Body of pancreas (tissue), 4 donors: ENCODE measurements around the gene SLC6A3. TPM values are rescaled to one million over a fixed set of nuclear protein-coding genes. Genes with fewer than 3 reads are reported as not detected.
"Not testable (repeated sequence)": the region's sequence is repeated elsewhere in the genome, so short reads cannot be mapped to it uniquely, and the experiment has no call there.

Source experiments
- ATAC-seq: fragments of 150-250 bp; one replicate; pipeline ENCODE4 v1.9.1; 2016
- DNase-seq, 4 donors: peaks; one replicate each; pipeline ENCODE4 v3.0.0-alpha.2; 2019
- H3K27ac ChIP-seq, 4 donors: fragments of 200-600 bp; sonication (generic); 1 replicate in 3 of 4; 2 replicates in 1 of 4; pipeline versions ENCODE4 v1.5.1 to v1.6.1; 2016 to 2019; ENCODE audit warnings: mild to moderate bottlenecking in 1 of 4, mixed read lengths in 1 of 4, moderate library complexity in 1 of 4
- H3K27me3 ChIP-seq, 2 donors: fragments of 200-600 bp; sonication (generic); one replicate each; pipeline ENCODE4 v1.6.0; 2016; ENCODE audit warnings: mild to moderate bottlenecking in 1 of 2
- H3K36me3 ChIP-seq, 2 donors: fragments of 200-600 bp; sonication (generic); replicated peaks in 1 of 2; 2 replicates each; pipeline ENCODE4 v1.5.1; 2016; ENCODE audit warnings: low read depth in 2 of 2; ENCODE audit not compliant: insufficient read depth in 1 of 2
- H3K4me1 ChIP-seq: fragments of 200-600 bp; sonication (generic); one replicate; pipeline ENCODE4 v1.6.0; 2016
- H3K4me3 ChIP-seq, 2 donors: fragments of 200-600 bp; sonication (generic); 1 replicate in 1 of 2; 2 replicates in 1 of 2; pipeline ENCODE4 v1.5.1; 2016 to 2019
- H3K9me3 ChIP-seq, 3 donors: fragments of 200-600 bp; sonication (generic); 1 replicate in 2 of 3; 2 replicates in 1 of 3; pipeline ENCODE4 v1.5.1; 2016
- CTCF ChIP-seq, 7 experiments: fragments of 450-650 bp in 4 of 7; fragments of 200-600 bp in 3 of 7; sonication (generic) in 3 of 7; IDR thresholded peaks; one replicate each; pipeline ENCODE4 v1.5.1; 2016 to 2019; ENCODE audit warnings: antibody characterized with exemption in 7 of 7
- POLR2A ChIP-seq, 3 donors: fragments of 450-650 bp; IDR thresholded peaks; one replicate each; pipeline ENCODE4 v1.6.1; 2016; ENCODE audit warnings: antibody characterized with exemption in 3 of 3, mild to moderate bottlenecking in 2 of 3
- WGBS, 2 donors: methylation state at CpG; one replicate each; pipeline ENCODE4 v1.1.5; 2017; 5-methylcytosine and 5-hydroxymethylcytosine counted together
- intact Hi-C: fragments of 100-400 bp; cut with DNase I; formaldehyde crosslinking; loops from one replicate; pipeline ENCODE4 v1.15.1; 2023
- total RNA-seq, 2 donors: library from RNA; depleted of rRNA; stranded (reverse); fragments of >200 nt; gene quantifications; one replicate each; pipeline ENCODE4 v1.1.0, GENCODE V29; 2016

Gene SLC6A3
- total RNA-seq, 2 donors from 2014 or later: not detected

DNA sequence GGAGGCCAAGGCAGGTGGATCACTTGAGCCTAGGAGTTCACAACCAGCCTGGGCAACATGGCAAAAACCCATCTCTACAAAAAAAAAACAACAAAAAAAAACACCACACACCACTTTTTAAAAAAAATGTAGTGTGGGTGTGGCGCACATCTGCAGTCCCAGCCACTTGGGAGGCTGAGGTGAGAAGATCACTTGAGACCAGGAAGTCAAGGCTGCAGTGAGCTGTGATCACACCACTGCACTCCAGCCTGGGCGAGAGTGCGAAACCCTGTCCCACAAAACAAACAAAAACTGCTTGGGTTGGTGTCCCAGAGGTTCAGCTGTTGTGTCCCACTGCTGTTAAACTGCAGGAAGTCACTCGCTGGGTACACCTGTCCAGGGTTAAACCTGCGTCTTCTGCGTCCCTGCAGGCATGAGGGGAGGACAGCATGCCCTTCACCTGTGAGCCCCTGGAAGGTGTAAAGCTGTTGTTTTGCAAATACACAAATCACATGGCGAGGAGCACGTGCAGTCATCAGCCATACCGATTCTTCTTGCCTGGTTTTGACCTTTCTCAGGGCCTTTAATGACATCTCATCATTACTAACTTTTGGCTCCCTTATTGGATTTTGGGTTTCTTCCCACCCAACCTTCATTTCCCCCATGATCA, 71.1 kb downstream of the SLC6A3 start:
- DNase-seq: no peak
- ATAC-seq: no peak
- no peaks in the 10 kb centered on the region for H3K36me3 ChIP-seq
- TF ChIP-seq POLR2A (IDR thresholded peaks at IDR 0.05) (no peak), CTCF (IDR thresholded peaks at IDR 0.05) (no peak)
- H3K9me3 ChIP-seq: no peaks in the 10 kb centered on the region
- no peak overlapping the region for H3K27ac ChIP-seq
- intact Hi-C loops: no loop called here
- 58 to 62% methylated on average over 9 of the region's 9 CpGs for whole genome bisulfite sequencing, 2 donors
- no peaks in the 10 kb centered on the region for H3K27me3 ChIP-seq
- H3K4me3 ChIP-seq: no peak overlapping the region
- no peaks in the 10 kb centered on the region for H3K4me1 ChIP-seq

DNA sequence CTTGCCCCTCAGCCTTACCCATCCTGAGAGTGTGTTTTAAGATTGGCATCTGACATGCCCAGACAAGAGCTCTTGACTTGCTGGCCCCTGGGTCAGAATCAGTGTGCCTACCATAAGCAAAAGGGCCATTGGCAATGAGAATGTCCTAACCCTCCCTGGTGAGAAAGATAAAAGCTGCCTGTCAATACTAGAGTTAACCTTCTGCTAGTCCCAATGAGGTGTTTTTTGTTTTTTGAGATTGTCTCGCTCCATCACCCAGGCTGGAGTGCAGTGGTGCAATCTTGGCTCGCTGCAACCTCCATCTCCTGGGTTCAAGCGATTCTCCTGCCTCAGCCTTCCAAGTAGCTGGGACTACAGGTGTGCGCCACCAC, 73.3 kb downstream of the SLC6A3 start:
- WGBS, 2 donors: 91 to 96% methylated on average over 4 of the region's 4 CpGs
- H3K4me3 ChIP-seq, H3K9me3 ChIP-seq, H3K27me3 ChIP-seq, H3K4me1 ChIP-seq, DNase-seq, ATAC-seq, H3K27ac ChIP-seq, intact Hi-C loops, H3K36me3 ChIP-seq: not testable (repeated sequence)

DNA sequence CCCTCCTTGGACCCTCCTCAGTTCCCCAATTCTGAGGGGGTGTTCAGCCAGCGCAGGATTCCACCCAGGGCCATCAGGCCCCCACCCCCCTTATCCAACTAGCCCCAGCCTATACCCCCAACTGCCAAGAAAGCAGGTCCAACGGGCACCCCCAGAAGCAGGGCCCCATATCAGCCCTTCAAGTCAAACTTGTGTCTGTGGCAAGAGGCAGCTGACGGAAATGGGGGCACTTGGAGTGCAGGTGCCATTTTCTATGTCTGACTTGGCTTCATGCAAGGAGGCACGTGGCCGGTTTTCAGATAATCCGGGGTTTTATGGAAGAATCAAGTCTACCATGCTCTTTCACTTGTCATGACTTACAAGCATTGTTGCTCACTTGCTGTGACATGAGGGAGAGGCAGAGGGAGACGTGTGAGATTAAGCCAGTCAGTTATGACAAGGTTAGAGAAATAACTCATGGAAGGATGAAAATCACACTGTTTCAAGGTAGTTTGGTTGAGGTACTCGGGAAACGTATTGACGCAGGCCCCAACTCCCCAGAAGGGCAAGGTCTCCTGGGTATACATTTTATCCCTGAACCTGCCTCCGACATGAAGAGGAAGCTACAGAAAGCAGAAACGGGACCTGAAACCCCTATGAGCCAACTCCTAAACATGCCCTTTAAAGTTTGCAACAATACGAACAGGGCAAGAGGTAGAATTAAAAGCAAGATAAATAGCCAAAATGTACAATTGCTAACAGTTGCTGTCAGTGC, 73.8 kb downstream of the SLC6A3 start:
- TF ChIP-seq POLR2A (IDR thresholded peaks at IDR 0.05): no peak
- TF ChIP-seq CTCF (IDR thresholded peaks at IDR 0.05): no peak
- no peaks in the 10 kb centered on the region for H3K4me1 ChIP-seq
- no peak for DNase-seq
- peaks cover 0 to 5% of the 10 kb centered on the region in 2 donors for H3K27me3 ChIP-seq
- intact Hi-C loops: no loop called here
- no peak overlapping the region for H3K4me3 ChIP-seq
- H3K27ac ChIP-seq: no peak overlapping the region
- no peaks in the 10 kb centered on the region for H3K36me3 ChIP-seq
- 71 to 80% methylated on average over 13 of the region's 13 CpGs for WGBS, 2 donors
- no peak for ATAC-seq
- no peaks in the 10 kb centered on the region for H3K9me3 ChIP-seq

DNA sequence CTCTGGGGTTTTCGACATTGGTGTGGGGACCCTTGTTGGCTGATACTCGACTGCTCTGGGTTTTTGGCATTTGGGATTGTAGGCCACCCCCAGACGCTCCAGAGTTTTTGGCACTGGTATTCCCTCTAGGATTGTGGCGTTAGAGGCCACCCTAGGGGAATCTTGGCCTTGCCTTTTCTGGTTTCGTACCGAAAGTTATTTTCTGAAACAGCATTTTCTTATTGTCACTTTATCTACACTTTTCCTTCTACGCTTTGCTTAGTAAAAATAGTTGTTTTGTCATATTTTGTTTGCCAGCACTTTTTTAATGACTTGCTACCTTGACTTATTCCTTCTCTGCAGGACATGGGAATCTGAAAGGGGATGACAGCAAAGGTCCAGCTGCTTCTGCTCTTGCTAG, 75.2 kb downstream of the SLC6A3 start:
- Histone ChIP-seq H3K4me1 (no peaks in the 10 kb centered on the region), H3K27ac (no peak overlapping the region), H3K9me3 (no peaks in the 10 kb centered on the region), H3K36me3 (no peaks in the 10 kb centered on the region), H3K4me3 (no peak overlapping the region), H3K27me3 (peaks cover 0 to 5% of the 10 kb centered on the region in 2 donors)
- 75 to 77% methylated on average over 7 of the region's 7 CpGs for WGBS, 2 donors
- ATAC-seq: no peak
- intact Hi-C loops: no loop called here
- no peak for TF ChIP-seq POLR2A (IDR thresholded peaks at IDR 0.05)
- TF ChIP-seq CTCF (IDR thresholded peaks at IDR 0.05): no peak
- DNase-seq: no peak

DNA sequence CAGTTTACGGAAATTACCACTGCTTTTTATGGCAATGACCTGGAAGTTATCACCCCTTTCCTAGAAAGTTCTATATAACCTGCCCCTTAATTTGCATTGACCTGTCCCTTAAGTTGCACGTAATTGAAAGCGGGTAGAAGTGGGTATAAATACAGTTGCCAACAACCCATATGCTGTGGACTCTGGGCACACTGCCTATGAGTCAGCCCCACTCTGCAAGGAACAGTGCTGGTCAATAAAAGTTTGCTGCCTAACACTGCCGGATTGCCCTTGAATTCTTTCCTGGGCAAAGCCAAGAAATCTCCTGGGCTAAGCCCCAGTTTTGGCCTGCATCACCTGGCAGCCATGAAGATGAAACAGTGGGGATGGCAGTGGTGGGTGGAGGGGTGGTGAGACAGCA, 76.5 kb downstream of the SLC6A3 start:
- Histone ChIP-seq H3K4me3 (no peak overlapping the region), H3K27me3 (peaks cover 0 to 5% of the 10 kb centered on the region in 2 donors), H3K4me1 (no peaks in the 10 kb centered on the region), H3K9me3 (no peaks in the 10 kb centered on the region), H3K36me3 (no peaks in the 10 kb centered on the region), H3K27ac (no peak overlapping the region)
- intact Hi-C loops: no loop called here
- ATAC-seq: no peak
- DNase-seq: peak in 1 of 4 donors; percentile 57
- 36 to 44% methylated on average over 4 of the region's 4 CpGs for WGBS, 2 donors
- TF ChIP-seq POLR2A (IDR thresholded peaks at IDR 0.05) (no peak), CTCF (IDR thresholded peaks at IDR 0.05) (no peak)
